GM19099 (cell line): ENCODE data around the gene GET4.

Experiments used
- POLR2A ChIP-seq: IDR thresholded peaks from 3 replicates; pipeline ENCODE4 v1.6.1; 2011; ENCODE audit warnings: low read depth; ENCODE audit not compliant: insufficient read length; ENCODE audit errors: extremely low read depth

GET4 gene

GRCh38 chr7:859359-860030, 16.9 kb upstream of the GET4 start:
- TF ChIP-seq POLR2A = no peak

GRCh38 chr7:860149-860548, 16.2 kb upstream of the GET4 start:
- TF ChIP-seq POLR2A = no peak

- TF ChIP-seq POLR2A = no peak
Observed at GRCh38 chr7:861222-861621, 15.1 kb upstream of the GET4 start.

GRCh38 chr7:862157-862556, 14.2 kb upstream of the GET4 start:
- TF ChIP-seq POLR2A = no peak

- TF ChIP-seq POLR2A = no peak
Observed at GRCh38 chr7:863106-863505, 13.2 kb upstream of the GET4 start.

GRCh38 chr7:865921-866320, 10.4 kb upstream of the GET4 start:
- no peak for TF ChIP-seq POLR2A

GRCh38 chr7:867001-867405, 9.4 kb upstream of the GET4 start:
- TF ChIP-seq POLR2A = no peak

- no peak for TF ChIP-seq POLR2A
Observed at GRCh38 chr7:867406-868188, 8.8 kb upstream of the GET4 start.

- TF ChIP-seq POLR2A = no peak
Observed at GRCh38 chr7:868189-868486, 8.2 kb upstream of the GET4 start.

GRCh38 chr7:869348-869747, 7.0 kb upstream of the GET4 start:
- no peak for TF ChIP-seq POLR2A

- TF ChIP-seq POLR2A = no peak
Observed at GRCh38 chr7:871900-872537, 4.3 kb upstream of the GET4 start.

- no peak for TF ChIP-seq POLR2A
Observed at GRCh38 chr7:873367-874002, 2.9 kb upstream of the GET4 start.

GRCh38 chr7:874031-874749, 2.2 kb upstream of the GET4 start:
- TF ChIP-seq POLR2A = no peak

GRCh38 chr7:875051-875450, 1.3 kb upstream of the GET4 start:
- TF ChIP-seq POLR2A = no peak

GRCh38 chr7:875476-876076, 778 bp upstream of the GET4 start:
- TF ChIP-seq POLR2A = no peak
